Nucleus accumbens (tissue), 56 donors: ENCODE measurements around the gene SNRNP70.

Source experiments
- DNase-seq, 56 donors: peaks; one replicate each; lab custom pipeline; 2025; lab: John Stamatoyannopoulos, UW

Gene SNRNP70

DNA sequence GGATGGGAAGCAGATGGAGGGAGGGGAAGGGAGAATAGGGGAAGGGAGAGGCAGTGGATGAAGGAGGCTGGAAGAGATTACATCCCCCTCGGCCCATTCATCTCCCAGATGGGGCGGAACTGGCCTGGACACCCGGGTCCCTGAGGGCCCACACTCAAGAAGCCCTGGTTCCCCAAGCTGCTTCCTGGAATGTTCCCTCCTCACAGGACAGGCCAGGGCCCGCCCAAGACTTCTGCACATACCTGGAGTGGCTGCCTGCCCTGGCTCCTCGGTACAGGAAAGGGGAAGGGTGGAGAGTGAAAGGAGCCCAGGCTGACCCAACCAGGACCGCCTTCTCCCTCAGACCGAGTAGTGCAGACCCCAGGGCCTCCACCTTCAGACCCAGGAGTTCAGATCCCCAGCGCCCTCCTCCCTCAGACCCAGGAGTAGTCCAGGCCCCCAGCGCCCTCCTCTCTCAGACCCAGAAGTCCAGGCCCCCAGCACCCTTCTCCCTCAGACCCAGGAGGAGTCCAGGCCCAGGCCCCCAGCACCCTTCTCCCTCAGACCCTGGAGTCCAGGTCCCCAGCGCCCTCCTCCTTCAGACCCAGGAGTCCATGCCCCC, 21.1 kb upstream of the SNRNP70 start:
- no peak for DNase-seq

GRCh38 chr19:49064768-49065611, 20.3 kb upstream of the SNRNP70 start, which contains the start of gene NTF4:
NTF4 (minus strand) TSS chr19:49064818; CDS start chr19:49061997, 2,821 bp downstream.
- DNase-seq = peak in 1 of 56 donors; percentile 7

- no peak for DNase-seq
These were observed 19.2 kb upstream of the SNRNP70 start for GRCh38 chr19:49065905-49066512.

GRCh38 chr19:49067554-49067953, 17.7 kb upstream of the SNRNP70 start:
- DNase-seq = no peak

DNA sequence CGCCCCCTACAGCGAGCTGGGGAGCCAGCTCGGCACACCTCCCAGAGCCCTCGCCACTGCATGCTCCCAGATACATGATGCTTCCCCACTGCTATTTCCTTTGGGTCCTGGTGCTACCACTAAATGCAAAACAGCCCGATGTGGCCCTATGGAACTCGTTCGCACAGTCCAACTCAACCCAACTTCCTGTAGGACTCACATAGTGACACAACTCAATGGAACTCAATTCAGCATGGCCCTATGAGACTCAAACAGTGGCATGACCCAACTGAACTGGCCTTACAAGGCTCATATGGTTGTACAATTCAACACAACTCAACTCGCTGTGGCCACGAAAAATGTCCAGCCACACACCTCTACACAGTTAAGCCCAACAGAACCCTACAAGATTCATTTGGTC, 16.2 kb upstream of the SNRNP70 start:
- no peak for DNase-seq

DNA sequence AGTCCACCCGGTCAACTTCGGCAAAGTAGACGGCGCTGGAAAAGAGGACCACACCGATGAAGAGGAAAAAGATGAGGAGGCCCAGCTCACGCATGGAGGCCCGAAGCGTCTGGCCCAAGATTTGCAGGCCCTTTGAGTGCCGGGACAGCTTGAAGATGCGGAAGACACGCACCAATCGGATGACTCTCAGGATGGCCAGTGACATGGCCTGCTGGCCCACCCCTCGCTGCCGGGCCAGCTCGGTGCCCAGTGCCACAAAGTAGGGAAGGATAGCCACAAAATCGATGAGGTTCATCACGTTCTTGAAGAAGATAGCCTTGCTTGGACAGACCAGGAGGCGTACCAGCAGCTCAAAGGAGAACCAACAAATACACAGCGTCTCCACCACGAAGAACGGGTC, 14.8 kb upstream of the SNRNP70 start:
- DNase-seq = no peak

- DNase-seq = peak in 1 of 56 donors; percentile 6
These were observed 13.2 kb upstream of the SNRNP70 start for GRCh38 chr19:49071860-49072547.

GRCh38 chr19:49073514-49074378, 11.5 kb upstream of the SNRNP70 start:
- no peak for DNase-seq

DNA sequence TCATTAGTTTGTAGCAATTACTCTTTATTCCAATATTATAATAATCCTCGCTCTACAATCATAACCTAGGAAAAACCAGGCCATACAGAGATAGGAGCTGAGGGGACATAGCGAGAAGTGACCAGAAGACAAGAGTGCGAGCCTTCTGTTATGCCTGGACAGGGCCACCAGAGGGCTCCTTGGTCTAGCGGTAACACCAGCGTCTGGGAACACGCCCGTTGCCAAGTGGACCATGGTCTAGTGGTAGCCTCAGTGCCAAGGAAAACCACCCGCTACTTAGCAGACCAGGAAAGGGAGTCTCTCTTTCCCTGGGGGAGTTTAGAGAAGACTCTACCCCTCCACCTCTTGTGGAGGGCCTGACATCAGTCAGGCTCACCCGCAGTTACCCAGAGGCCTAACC, 10.4 kb upstream of the SNRNP70 start:
- peak in 37 of 56 donors; percentile 1 to 73 (median 22) for DNase-seq

DNA sequence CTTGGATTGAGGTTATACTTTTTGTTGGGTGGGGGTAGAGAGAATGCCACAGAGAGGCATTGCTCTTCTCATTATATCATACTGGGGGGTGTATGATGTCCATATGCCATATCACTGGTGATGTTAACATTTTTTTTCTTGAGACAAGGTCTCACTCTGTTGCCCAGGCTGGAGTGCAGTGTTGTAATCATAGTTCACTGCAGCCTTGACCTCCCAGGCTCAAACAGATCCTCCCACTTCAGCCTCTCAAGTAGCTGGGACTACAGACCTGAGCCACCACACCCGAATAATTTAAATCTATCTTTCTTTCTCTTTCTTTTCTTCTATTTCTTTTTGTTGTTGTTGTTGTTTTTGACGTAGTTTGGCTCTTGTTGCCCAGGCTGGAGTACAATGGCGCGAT, 4.9 kb upstream of the SNRNP70 start:
- no peak for DNase-seq

- DNase-seq = no peak
These were observed 4.0 kb upstream of the SNRNP70 start for GRCh38 chr19:49081273-49081672.

- peak in 2 of 56 donors; percentile 26 to 41 for DNase-seq
These were observed 838 bp upstream of the SNRNP70 start for GRCh38 chr19:49084206-49085019.

- DNase-seq = no peak
These were observed 599 bp downstream of the SNRNP70 start for GRCh38 chr19:49085868-49086232.

- no peak for DNase-seq
These were observed 1.0 kb downstream of the SNRNP70 start for GRCh38 chr19:49086296-49086695.

- DNase-seq = no peak
These were observed 6.3 kb downstream of the SNRNP70 start for GRCh38 chr19:49091391-49092038.

DNA sequence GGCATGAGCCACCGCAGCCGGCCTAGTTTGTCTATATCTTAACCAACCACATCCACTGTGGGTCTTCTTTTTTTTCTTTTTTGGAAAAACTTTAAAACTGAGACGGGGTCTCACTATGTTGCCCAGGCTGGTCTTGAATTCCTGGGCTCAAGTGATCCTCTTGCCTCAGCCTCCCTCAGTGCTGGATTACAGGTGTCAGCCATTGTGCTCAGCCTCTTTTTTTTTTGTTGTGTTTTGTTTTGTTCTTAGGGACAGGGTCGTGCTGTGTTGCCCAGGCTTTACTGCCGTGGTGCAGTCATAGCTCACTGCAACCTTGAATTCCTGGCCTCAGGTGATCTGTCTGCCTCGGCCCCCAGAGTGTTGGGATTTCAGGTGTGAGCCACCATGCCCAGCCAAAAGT, 7.4 kb downstream of the SNRNP70 start:
- no peak for DNase-seq

DNA sequence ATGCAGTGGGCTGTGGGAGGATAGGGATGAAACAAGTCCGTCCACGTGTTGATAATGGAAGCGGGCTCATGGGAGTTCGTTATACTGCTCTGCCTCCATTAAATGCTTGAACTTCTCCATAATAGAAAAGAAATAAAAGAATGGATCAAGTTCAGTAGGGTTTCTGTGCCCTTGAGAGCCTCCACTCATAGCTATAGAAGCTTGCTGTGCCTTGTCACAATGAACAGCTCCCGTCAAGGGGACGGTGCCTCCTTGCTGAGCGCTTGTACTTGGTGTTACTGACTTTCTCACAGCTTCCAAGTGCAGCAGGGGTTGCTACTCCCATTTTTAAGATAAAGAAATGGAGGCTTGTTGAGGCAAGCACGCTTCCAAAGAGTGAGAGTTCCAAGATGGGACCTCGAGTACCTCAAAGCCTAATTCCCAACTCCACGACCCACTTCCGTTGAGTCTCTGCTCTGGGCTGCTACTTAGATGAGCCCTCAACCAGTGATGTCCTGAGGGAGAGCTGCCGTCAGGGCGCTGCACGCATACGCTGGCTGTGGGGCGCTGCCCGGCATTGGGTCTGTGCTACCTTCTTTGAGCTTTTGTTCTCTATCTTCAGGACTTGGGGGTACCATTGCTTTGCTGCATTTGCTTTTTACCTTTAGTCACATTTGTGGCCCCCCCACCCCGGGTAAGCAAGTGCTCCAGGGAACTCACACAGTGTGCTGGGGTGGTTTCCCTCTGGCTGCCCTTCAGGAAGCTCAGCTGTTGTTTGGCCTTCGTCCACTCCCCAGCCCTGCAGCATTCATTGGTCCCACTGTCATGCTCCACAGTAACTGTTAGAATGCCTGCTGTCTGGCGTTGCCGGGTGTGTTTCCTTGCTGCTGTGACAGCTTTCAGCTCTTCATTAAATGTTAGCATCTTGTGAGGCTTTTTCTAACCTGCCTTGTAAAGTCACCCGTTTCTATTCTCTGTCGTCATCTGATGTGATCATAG, 9.5 kb downstream of the SNRNP70 start:
- DNase-seq = peak in 38 of 56 donors; percentile 5 to 68 (median 29)
